Measurements from ENCODE around the gene PCAT7. TPM values are rescaled to one million over a fixed set of nuclear protein-coding genes. Genes with fewer than 3 reads are reported as not detected.

Gene PCAT7
- total RNA-seq, 1 experiment from 2014 or later, result 3.8 TPM

DNA sequence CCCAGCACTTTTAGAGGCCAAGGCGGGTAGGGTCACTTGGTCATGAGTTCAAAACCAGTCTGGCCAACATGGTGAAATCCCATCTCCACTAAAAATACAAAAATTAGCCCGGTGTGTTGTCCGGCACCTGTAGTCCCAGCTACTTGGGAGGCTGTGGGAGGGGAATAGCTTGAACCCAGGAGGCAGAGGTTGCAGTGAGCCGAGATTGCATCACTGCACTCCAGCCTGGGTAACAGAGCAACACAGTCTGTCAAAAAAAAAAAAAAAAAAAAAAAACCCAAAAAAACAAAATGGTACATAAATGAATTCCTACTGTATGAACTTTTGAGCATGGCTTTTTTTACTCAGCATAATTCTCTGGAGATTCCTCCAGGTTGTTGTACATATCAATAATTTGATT is 37.6 kb upstream of the PCAT7 start:
- no peak overlapping the region for H3K27ac ChIP-seq
- no peak for DNase-seq
- no peaks in the 10 kb centered on the region for H3F3A ChIP-seq (ENCODE audit: insufficient read depth, low read depth)
- H3K36me3 ChIP-seq (ENCODE audit: low read depth), result no peaks in the 10 kb centered on the region
- H3K4me3 ChIP-seq, result no peak overlapping the region
- peaks cover 1% of the 10 kb centered on the region for H3K4me1 ChIP-seq (replicated peaks; ENCODE audit: insufficient read depth)
- H4K20me1 ChIP-seq (ENCODE audit: insufficient read depth), result no peaks in the 10 kb centered on the region
- intact Hi-C loops (cut with micrococcal nuclease; ENCODE audit: unreplicated experiment), result no loop called here
- no peak overlapping the region for H2AFZ ChIP-seq
- no peaks in the 10 kb centered on the region for H3K27me3 ChIP-seq (ENCODE audit: insufficient read depth, low read depth)
- no peaks in the 10 kb centered on the region for H3K9me2 ChIP-seq (ENCODE audit: insufficient read depth)
- ChIA-PET POLR2A (ENCODE audit: unreplicated experiment) (no interaction called here), CTCF (no interaction called here)
- TF ChIP-seq, protein P1, sequence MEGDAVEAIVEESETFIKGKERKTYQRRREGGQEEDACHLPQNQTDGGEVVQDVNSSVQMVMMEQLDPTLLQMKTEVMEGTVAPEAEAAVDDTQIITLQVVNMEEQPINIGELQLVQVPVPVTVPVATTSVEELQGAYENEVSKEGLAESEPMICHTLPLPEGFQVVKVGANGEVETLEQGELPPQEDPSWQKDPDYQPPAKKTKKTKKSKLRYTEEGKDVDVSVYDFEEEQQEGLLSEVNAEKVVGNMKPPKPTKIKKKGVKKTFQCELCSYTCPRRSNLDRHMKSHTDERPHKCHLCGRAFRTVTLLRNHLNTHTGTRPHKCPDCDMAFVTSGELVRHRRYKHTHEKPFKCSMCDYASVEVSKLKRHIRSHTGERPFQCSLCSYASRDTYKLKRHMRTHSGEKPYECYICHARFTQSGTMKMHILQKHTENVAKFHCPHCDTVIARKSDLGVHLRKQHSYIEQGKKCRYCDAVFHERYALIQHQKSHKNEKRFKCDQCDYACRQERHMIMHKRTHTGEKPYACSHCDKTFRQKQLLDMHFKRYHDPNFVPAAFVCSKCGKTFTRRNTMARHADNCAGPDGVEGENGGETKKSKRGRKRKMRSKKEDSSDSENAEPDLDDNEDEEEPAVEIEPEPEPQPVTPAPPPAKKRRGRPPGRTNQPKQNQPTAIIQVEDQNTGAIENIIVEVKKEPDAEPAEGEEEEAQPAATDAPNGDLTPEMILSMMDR (conservative IDR thresholded peaks at IDR 0.05), result no peak
- no peak for TF ChIP-seq EZH2 (IDR thresholded peaks at IDR 0.05; ENCODE audit: low read depth)
- no peaks in the 10 kb centered on the region for H3K9me3 ChIP-seq (ENCODE audit: insufficient read depth, low read depth)
- H3K4me2 ChIP-seq, result no peak overlapping the region
- H3K79me2 ChIP-seq (ENCODE audit: low read depth), result peaks cover 9% of the 10 kb centered on the region; the same call in 1 of the 2 replicates
- BruUV-seq (replicated peaks), result no TSS peak

DNA sequence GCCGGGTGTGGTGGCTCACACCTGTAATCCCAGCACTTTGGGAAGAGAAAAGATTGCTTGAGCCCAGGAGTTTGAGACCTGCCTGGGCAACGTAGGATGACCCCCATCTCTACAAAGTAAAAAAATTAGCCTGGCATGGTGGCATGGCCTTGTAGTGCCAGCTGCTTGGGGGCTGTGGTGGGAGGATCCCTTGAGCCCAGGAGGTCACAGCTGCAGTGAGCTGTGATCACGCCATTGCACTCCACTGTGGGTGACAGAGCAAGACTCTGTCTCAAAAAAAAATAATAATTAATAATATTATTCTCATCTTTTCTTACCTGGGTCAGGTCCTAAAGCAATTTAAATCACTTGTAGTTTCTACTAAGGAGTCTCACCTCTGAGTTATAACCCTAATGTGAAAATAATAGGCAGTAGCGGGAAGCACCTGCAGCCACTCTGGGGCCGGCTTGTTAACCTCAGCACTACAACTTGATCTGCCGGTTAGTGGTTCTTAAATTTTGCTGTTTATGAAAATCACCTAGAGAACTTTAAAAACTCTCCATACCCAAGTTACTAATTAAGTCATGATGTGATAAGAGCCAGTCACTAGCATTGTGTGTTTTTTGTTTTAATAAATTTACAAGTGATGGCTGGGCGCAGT is 29.4 kb upstream of the PCAT7 start:
- TF ChIP-seq, protein P1 (conservative IDR thresholded peaks at IDR 0.05), result no peak
- TF ChIP-seq EZH2 (IDR thresholded peaks at IDR 0.05; ENCODE audit: low read depth), result no peak
- Histone ChIP-seq H3K9me2 (ENCODE audit: insufficient read depth) (0 out of 2 replicates have a peak, but pooled peaks cover 4% of the 10 kb centered on the region), H3K4me2 (no peak overlapping the region), H3K79me2 (ENCODE audit: low read depth) (no peaks in the 10 kb centered on the region), H3F3A (ENCODE audit: insufficient read depth, low read depth) (no peaks in the 10 kb centered on the region), H3K4me3 (no peak overlapping the region), H3K27me3 (ENCODE audit: insufficient read depth, low read depth) (no peaks in the 10 kb centered on the region), H3K9me3 (ENCODE audit: insufficient read depth, low read depth) (no peaks in the 10 kb centered on the region), H3K27ac (no peak overlapping the region), H3K4me1 (replicated peaks; ENCODE audit: insufficient read depth) (no peaks in the 10 kb centered on the region), H3K36me3 (ENCODE audit: low read depth) (no peaks in the 10 kb centered on the region), H2AFZ (no peak overlapping the region), H4K20me1 (ENCODE audit: insufficient read depth) (no peaks in the 10 kb centered on the region)
- intact Hi-C loops (cut with micrococcal nuclease; ENCODE audit: unreplicated experiment), result no loop called here
- ChIA-PET CTCF (no interaction called here), POLR2A (ENCODE audit: unreplicated experiment) (no interaction called here)
- BruUV-seq (replicated peaks), result no TSS peak
- DNase-seq, result no peak

DNA sequence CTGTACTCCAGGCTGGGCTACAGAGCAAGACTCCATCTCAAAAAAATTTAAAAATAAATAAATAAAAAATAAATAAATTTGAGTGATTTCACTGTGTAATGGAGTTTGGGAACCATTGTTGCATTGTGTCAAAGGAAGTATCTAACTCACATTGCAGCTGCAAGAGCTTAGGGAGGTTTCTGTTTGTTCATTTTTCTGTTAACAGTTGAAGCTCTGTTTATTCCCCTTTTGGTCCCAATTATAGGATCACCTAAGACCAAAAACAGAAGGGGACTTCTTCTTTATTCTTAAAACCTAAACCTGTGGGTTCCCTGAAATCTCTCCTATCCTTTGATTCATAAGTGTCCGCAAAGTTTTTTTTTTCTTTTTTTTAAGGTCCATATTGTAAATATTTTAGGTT is 28.6 kb upstream of the PCAT7 start:
- Histone ChIP-seq H3K79me2 (ENCODE audit: low read depth) (peaks cover 3% of the 10 kb centered on the region; the same call in 1 of the 2 replicates), H3K4me3 (no peak overlapping the region), H4K20me1 (ENCODE audit: insufficient read depth) (no peaks in the 10 kb centered on the region; the same call in 1 of the 2 replicates), H3K27me3 (ENCODE audit: insufficient read depth, low read depth) (no peaks in the 10 kb centered on the region), H2AFZ (no peak overlapping the region), H3K36me3 (ENCODE audit: low read depth) (no peaks in the 10 kb centered on the region), H3K9me2 (ENCODE audit: insufficient read depth) (0 out of 2 replicates have a peak, but pooled peaks cover 4% of the 10 kb centered on the region), H3K27ac (no peak overlapping the region), H3K4me1 (replicated peaks; ENCODE audit: insufficient read depth) (no peaks in the 10 kb centered on the region), H3K9me3 (ENCODE audit: insufficient read depth, low read depth) (no peaks in the 10 kb centered on the region), H3F3A (ENCODE audit: insufficient read depth, low read depth) (no peaks in the 10 kb centered on the region), H3K4me2 (no peak overlapping the region)
- no peak for DNase-seq
- ChIA-PET POLR2A (ENCODE audit: unreplicated experiment) (no interaction called here), CTCF (no interaction called here)
- TF ChIP-seq, protein P1 (conservative IDR thresholded peaks at IDR 0.05), result no peak
- TF ChIP-seq EZH2 (IDR thresholded peaks at IDR 0.05; ENCODE audit: low read depth), result no peak
- BruUV-seq (replicated peaks), result no TSS peak
- intact Hi-C loops (cut with micrococcal nuclease; ENCODE audit: unreplicated experiment), result no loop called here
